GM23338 (cell line): ENCODE measurements around the gene RYR3. TPM values are rescaled to one million over a fixed set of nuclear protein-coding genes. Genes with fewer than 3 reads are reported as not detected.

Experiments used
- ATAC-seq: fragments of 200-7000 bp; cut with Tn5 transposase; 3 replicates; pipeline ENCODE4 v1.9.1; 2020
- DNase-seq: peaks from one replicate; pipeline ENCODE4 v3.0.0-alpha.2; 2015; ENCODE audit warnings: low spot score
- H2AFZ ChIP-seq: fragments of 200-600 bp; sonication (generic); 2 replicates; pipeline ENCODE4 v1.8.0; 2016; ENCODE audit warnings: antibody characterized with exemption, mild to moderate bottlenecking, moderate library complexity
- H3F3A ChIP-seq: fragments of 200-600 bp; sonication (generic); replicated peaks from 2 replicates; pipeline ENCODE4 v1.8.0; 2017; ENCODE audit warnings: antibody characterized with exemption, mixed run types, low read depth
- H3K27ac ChIP-seq: fragments of 200-600 bp; sonication (generic); 2 replicates; pipeline ENCODE4 v1.6.1; 2016; ENCODE audit warnings: low read depth
- H3K27me3 ChIP-seq: fragments of 200-600 bp; sonication (generic); 2 replicates; pipeline ENCODE4 v1.8.0; 2016; ENCODE audit warnings: mild to moderate bottlenecking, mixed run types, moderate library complexity; ENCODE audit not compliant: insufficient read depth
- H3K36me3 ChIP-seq: fragments of 200-600 bp; sonication (generic); 2 replicates; pipeline ENCODE4 v1.8.0; 2016; ENCODE audit warnings: mild to moderate bottlenecking; ENCODE audit not compliant: insufficient read depth
- H3K4me1 ChIP-seq: fragments of 200-600 bp; sonication (generic); 2 replicates; pipeline ENCODE4 v1.8.0; 2016; ENCODE audit warnings: mild to moderate bottlenecking, moderate library complexity; ENCODE audit not compliant: insufficient read depth
- H3K4me2 ChIP-seq: fragments of 200-600 bp; sonication (generic); 2 replicates; pipeline ENCODE4 v1.7.1; 2017; ENCODE audit warnings: mixed run types
- H3K4me3 ChIP-seq: fragments of 200-600 bp; sonication (generic); 2 replicates; pipeline ENCODE4 v1.6.1; 2016; ENCODE audit warnings: mixed run types
- H3K79me2 ChIP-seq: fragments of 200-600 bp; sonication (generic); replicated peaks from 2 replicates; pipeline ENCODE4 v1.8.0; 2017; ENCODE audit warnings: mild to moderate bottlenecking; ENCODE audit not compliant: insufficient read depth
- H3K9me2 ChIP-seq: fragments of 200-600 bp; sonication (generic); 2 replicates; pipeline ENCODE4 v1.8.0; 2017; ENCODE audit not compliant: insufficient read depth
- H4K20me1 ChIP-seq: fragments of 200-600 bp; sonication (generic); replicated peaks from 2 replicates; pipeline ENCODE4 v1.8.0; 2017; ENCODE audit warnings: mild to moderate bottlenecking; ENCODE audit not compliant: insufficient read depth
- H3K27ac Mint-ChIP-seq: 2 replicates; pipeline ENCODE4 v1.8.0; 2020; ENCODE audit warnings: inconsistent platforms, mild to moderate bottlenecking, moderate library complexity, mixed read lengths
- H3K27me3 Mint-ChIP-seq: 3 replicates; pipeline ENCODE4 v1.8.0; 2022; ENCODE audit warnings: low read depth, mild to moderate bottlenecking, moderate library complexity, mixed read lengths, inconsistent platforms; ENCODE audit not compliant: insufficient read depth, poor library complexity
- H3K36me3 Mint-ChIP-seq: 3 replicates; pipeline ENCODE4 v1.8.0; 2021; ENCODE audit warnings: low read depth, mild to moderate bottlenecking, inconsistent platforms, moderate library complexity, mixed read lengths
- H3K4me1 Mint-ChIP-seq: 3 replicates; pipeline ENCODE4 v1.8.0; 2020; ENCODE audit warnings: mild to moderate bottlenecking, inconsistent platforms, mixed read lengths
- H3K4me3 Mint-ChIP-seq: 3 replicates; pipeline ENCODE4 v1.8.0; 2021; ENCODE audit warnings: moderate library complexity, mild to moderate bottlenecking, inconsistent platforms, mixed read lengths
- H3K9me3 Mint-ChIP-seq: 3 replicates; pipeline ENCODE4 v1.8.0; 2020; ENCODE audit warnings: moderate library complexity, mild to moderate bottlenecking, inconsistent platforms, mixed read lengths
- CREB1 ChIP-seq: fragments of 250-450 bp; sonication (Bioruptor Pico); IDR thresholded peaks from 2 replicates; pipeline ENCODE4 v1.5.0; 2020; ENCODE audit warnings: low read depth, mild to moderate bottlenecking, moderate library complexity
- CTCF ChIP-seq, 2 experiments: fragments of 200-600 bp in 1 of 2; sonication (generic) in 1 of 2; conservative IDR thresholded peaks; 2 replicates each; pipeline versions ENCODE4 v1.5.1 to v1.6.1; 2016 to 2017; ENCODE audit warnings: antibody characterized with exemption in 2 of 2, low read depth in 2 of 2, mild to moderate bottlenecking in 2 of 2, moderate library complexity in 1 of 2
- EZH2 ChIP-seq: fragments of 200-600 bp; sonication (generic); IDR thresholded peaks from one replicate; pipeline ENCODE4 v1.8.0; 2017; ENCODE audit warnings: antibody characterized with exemption, mild to moderate bottlenecking, low read depth; ENCODE audit not compliant: unreplicated experiment
- EZH2phosphoT487 ChIP-seq: fragments of 200-600 bp; sonication (generic); IDR thresholded peaks from one replicate; pipeline ENCODE4 v1.8.1; 2018; ENCODE audit warnings: antibody characterized with exemption; ENCODE audit not compliant: unreplicated experiment
- JUNB ChIP-seq: IDR thresholded peaks from one replicate; pipeline ENCODE4 v1.6.1; 2016; ENCODE audit warnings: antibody characterized with exemption; ENCODE audit not compliant: unreplicated experiment
- NANOG ChIP-seq: IDR thresholded peaks from 2 replicates; pipeline ENCODE4 v1.6.1; 2016; ENCODE audit warnings: antibody characterized with exemption, borderline replicate concordance
- POLR2AphosphoS5 ChIP-seq: IDR thresholded peaks from 2 replicates; pipeline ENCODE4 v1.6.1; 2016; ENCODE audit warnings: antibody characterized with exemption, low read depth
- STAT1 ChIP-seq: IDR thresholded peaks from one replicate; pipeline ENCODE4 v1.6.1; 2016; ENCODE audit warnings: antibody characterized with exemption; ENCODE audit not compliant: unreplicated experiment
- ZNF114 ChIP-seq: fragments of 250-450 bp; sonication (Bioruptor Pico); IDR thresholded peaks from 2 replicates; pipeline ENCODE4 v1.5.0; 2020; ENCODE audit warnings: mild to moderate bottlenecking, moderate library complexity
- ZNF331 ChIP-seq: fragments of 250-450 bp; sonication (Bioruptor Pico); IDR thresholded peaks from 2 replicates; pipeline ENCODE4 v1.5.0; 2020; ENCODE audit warnings: low read depth, mild to moderate bottlenecking, moderate library complexity
- polyA plus RNA-seq: library from polyadenylated mRNA; unstranded; fragments of >200 nt; fragmentation: Nextera tagmentation; extraction: Ambion mirVana; gene quantifications from 2 replicates; pipeline ENCODE4 v1.2.1, GENCODE V29; 2016
- total RNA-seq: library from RNA; depleted of rRNA; stranded (reverse); fragments of >200 nt; shearing (Covaris generic); gene quantifications from 2 replicates; pipeline ENCODE4 v1.2.3, GENCODE V29; 2014
- TF ChIP-seq, protein P1 (sequence below): IDR thresholded peaks from 2 replicates; pipeline ENCODE4 v1.6.1; 2016; ENCODE audit warnings: antibody characterized with exemption
- TF ChIP-seq, protein P2 (sequence below): fragments of 250-450 bp; sonication (Bioruptor Pico); IDR thresholded peaks from 2 replicates; pipeline ENCODE4 v1.5.0; 2020; ENCODE audit warnings: mild to moderate bottlenecking, moderate library complexity
- TF ChIP-seq, protein P3 (sequence below): IDR thresholded peaks from one replicate; pipeline ENCODE4 v1.6.1; 2018; ENCODE audit warnings: antibody characterized with exemption; ENCODE audit not compliant: unreplicated experiment

Gene RYR3
- total and polyA plus RNA-seq, 2 experiments from 2014 or later, result 1.1 to 1.2 TPM

DNA sequence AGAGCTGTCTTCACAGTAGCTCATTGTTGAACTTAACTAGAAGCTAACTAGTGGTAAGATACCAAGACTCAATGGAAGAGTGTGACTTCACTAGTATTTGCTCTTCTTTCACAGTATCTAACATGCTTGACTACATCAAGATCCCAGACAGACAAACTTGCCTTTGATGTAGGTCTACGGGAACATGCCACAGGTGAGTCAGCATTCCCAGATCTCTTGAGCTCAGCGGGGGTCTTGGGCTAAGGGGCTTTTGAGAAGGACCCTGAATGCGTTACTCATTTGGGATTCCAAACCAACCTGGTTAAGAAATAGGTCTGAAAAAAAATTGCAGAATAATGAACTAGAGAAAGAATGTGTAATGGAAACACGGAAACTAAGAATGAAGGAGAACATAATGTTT, 222.4 kb downstream of the RYR3 start:
- no peak overlapping the region for H3K27ac ChIP-seq
- H3K79me2 ChIP-seq, result no peaks in the 10 kb centered on the region
- H3K9me2 ChIP-seq, result peaks cover 4% of the 10 kb centered on the region; the same call in 1 of the 2 replicates
- H4K20me1 ChIP-seq, result no peaks in the 10 kb centered on the region
- DNase-seq, result peak; percentile 26
- TF ChIP-seq EZH2 (no peak), CREB1 (CRISPR knock-in tag) (no peak), NANOG (no peak), STAT1 (no peak), POLR2AphosphoS5 (no peak), ZNF331 (CRISPR knock-in tag) (no peak), CTCF (conservative IDR thresholded peaks at IDR 0.05; ENCODE audit: low read depth in 2 of 2) (no peak), EZH2phosphoT487 (no peak), ZNF114 (no peak), JUNB (no peak)
- TF ChIP-seq, protein P1, sequence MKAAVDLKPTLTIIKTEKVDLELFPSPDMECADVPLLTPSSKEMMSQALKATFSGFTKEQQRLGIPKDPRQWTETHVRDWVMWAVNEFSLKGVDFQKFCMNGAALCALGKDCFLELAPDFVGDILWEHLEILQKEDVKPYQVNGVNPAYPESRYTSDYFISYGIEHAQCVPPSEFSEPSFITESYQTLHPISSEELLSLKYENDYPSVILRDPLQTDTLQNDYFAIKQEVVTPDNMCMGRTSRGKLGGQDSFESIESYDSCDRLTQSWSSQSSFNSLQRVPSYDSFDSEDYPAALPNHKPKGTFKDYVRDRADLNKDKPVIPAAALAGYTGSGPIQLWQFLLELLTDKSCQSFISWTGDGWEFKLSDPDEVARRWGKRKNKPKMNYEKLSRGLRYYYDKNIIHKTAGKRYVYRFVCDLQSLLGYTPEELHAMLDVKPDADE, result no peak
- TF ChIP-seq, protein P2, sequence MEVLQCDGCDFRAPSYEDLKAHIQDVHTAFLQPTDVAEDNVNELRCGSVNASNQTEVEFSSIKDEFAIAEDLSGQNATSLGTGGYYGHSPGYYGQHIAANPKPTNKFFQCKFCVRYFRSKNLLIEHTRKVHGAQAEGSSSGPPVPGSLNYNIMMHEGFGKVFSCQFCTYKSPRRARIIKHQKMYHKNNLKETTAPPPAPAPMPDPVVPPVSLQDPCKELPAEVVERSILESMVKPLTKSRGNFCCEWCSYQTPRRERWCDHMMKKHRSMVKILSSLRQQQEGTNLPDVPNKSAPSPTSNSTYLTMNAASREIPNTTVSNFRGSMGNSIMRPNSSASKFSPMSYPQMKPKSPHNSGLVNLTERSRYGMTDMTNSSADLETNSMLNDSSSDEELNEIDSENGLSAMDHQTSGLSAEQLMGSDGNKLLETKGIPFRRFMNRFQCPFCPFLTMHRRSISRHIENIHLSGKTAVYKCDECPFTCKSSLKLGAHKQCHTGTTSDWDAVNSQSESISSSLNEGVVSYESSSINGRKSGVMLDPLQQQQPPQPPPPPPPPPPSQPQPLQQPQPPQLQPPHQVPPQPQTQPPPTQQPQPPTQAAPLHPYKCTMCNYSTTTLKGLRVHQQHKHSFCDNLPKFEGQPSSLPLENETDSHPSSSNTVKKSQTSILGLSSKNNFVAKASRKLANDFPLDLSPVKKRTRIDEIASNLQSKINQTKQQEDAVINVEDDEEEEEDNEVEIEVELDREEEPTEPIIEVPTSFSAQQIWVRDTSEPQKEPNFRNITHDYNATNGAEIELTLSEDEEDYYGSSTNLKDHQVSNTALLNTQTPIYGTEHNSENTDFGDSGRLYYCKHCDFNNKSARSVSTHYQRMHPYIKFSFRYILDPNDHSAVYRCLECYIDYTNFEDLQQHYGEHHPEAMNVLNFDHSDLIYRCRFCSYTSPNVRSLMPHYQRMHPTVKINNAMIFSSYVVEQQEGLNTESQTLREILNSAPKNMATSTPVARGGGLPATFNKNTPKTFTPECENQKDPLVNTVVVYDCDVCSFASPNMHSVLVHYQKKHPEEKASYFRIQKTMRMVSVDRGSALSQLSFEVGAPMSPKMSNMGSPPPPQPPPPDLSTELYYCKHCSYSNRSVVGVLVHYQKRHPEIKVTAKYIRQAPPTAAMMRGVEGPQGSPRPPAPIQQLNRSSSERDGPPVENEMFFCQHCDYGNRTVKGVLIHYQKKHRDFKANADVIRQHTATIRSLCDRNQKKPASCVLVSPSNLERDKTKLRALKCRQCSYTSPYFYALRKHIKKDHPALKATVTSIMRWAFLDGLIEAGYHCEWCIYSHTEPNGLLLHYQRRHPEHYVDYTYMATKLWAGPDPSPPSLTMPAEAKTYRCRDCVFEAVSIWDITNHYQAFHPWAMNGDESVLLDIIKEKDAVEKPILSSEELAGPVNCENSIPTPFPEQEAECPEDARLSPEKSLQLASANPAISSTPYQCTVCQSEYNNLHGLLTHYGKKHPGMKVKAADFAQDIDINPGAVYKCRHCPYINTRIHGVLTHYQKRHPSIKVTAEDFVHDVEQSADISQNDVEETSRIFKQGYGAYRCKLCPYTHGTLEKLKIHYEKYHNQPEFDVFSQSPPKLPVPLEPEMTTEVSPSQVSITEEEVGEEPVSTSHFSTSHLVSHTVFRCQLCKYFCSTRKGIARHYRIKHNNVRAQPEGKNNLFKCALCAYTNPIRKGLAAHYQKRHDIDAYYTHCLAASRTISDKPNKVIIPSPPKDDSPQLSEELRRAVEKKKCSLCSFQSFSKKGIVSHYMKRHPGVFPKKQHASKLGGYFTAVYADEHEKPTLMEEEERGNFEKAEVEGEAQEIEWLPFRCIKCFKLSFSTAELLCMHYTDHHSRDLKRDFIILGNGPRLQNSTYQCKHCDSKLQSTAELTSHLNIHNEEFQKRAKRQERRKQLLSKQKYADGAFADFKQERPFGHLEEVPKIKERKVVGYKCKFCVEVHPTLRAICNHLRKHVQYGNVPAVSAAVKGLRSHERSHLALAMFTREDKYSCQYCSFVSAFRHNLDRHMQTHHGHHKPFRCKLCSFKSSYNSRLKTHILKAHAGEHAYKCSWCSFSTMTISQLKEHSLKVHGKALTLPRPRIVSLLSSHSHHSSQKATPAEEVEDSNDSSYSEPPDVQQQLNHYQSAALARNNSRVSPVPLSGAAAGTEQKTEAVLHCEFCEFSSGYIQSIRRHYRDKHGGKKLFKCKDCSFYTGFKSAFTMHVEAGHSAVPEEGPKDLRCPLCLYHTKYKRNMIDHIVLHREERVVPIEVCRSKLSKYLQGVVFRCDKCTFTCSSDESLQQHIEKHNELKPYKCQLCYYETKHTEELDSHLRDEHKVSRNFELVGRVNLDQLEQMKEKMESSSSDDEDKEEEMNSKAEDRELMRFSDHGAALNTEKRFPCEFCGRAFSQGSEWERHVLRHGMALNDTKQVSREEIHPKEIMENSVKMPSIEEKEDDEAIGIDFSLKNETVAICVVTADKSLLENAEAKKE (CRISPR knock-in tag), result no peak
- TF ChIP-seq, protein P3, sequence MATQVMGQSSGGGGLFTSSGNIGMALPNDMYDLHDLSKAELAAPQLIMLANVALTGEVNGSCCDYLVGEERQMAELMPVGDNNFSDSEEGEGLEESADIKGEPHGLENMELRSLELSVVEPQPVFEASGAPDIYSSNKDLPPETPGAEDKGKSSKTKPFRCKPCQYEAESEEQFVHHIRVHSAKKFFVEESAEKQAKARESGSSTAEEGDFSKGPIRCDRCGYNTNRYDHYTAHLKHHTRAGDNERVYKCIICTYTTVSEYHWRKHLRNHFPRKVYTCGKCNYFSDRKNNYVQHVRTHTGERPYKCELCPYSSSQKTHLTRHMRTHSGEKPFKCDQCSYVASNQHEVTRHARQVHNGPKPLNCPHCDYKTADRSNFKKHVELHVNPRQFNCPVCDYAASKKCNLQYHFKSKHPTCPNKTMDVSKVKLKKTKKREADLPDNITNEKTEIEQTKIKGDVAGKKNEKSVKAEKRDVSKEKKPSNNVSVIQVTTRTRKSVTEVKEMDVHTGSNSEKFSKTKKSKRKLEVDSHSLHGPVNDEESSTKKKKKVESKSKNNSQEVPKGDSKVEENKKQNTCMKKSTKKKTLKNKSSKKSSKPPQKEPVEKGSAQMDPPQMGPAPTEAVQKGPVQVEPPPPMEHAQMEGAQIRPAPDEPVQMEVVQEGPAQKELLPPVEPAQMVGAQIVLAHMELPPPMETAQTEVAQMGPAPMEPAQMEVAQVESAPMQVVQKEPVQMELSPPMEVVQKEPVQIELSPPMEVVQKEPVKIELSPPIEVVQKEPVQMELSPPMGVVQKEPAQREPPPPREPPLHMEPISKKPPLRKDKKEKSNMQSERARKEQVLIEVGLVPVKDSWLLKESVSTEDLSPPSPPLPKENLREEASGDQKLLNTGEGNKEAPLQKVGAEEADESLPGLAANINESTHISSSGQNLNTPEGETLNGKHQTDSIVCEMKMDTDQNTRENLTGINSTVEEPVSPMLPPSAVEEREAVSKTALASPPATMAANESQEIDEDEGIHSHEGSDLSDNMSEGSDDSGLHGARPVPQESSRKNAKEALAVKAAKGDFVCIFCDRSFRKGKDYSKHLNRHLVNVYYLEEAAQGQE, result no peak
- ATAC-seq, result no peak
- peaks cover 5% of the 10 kb centered on the region; the same call in 2 of the 3 replicates for H3K4me1 Mint-ChIP-seq
- H2AFZ ChIP-seq, result no peak overlapping the region
- no peaks in the 10 kb centered on the region for H3K36me3 ChIP-seq
- no peaks in the 10 kb centered on the region for H3K9me3 Mint-ChIP-seq
- H3K36me3 Mint-ChIP-seq, result no peaks in the 10 kb centered on the region
- no peaks in the 10 kb centered on the region for H3F3A ChIP-seq
- no peaks in the 10 kb centered on the region for H3K4me1 ChIP-seq
- no peaks in the 10 kb centered on the region for H3K27me3 ChIP-seq
- peaks cover 2% of the 10 kb centered on the region for H3K27me3 Mint-ChIP-seq
- H3K27ac Mint-ChIP-seq, result peak overlapping the region; percentile 85; the same call in 1 of the 2 replicates
- H3K4me3 Mint-ChIP-seq, result no peak overlapping the region
- H3K4me3 ChIP-seq, result no peak overlapping the region
- no peak overlapping the region for H3K4me2 ChIP-seq
